Measurements from ENCODE around the gene SSH2.

SSH2 gene

GRCh38 chr17:29764748-29765147 is 165.3 kb downstream of the SSH2 start:
- in situ Hi-C loops (cut with HindIII; ENCODE audit: low pct_ligation_motif_present, low pct_unique_long_range_greater_than_20kb, low sequenced_read_pairs), result no loop called here

GRCh38 chr17:29764217-29764616 is 165.8 kb downstream of the SSH2 start:
- DNase-seq, result no peak
- in situ Hi-C loops (cut with HindIII; ENCODE audit: low pct_ligation_motif_present, low pct_unique_long_range_greater_than_20kb, low sequenced_read_pairs), result no loop called here

More at GRCh38 chr17:29764748-29765147, 165.3 kb downstream of the SSH2 start:
- no peak for DNase-seq

GRCh38 chr17:29763273-29763672 is 166.8 kb downstream of the SSH2 start:
- in situ Hi-C loops (cut with HindIII; ENCODE audit: low pct_ligation_motif_present, low pct_unique_long_range_greater_than_20kb, low sequenced_read_pairs), result no loop called here
- no peak for DNase-seq

GRCh38 chr17:29761040-29761761 is 168.8 kb downstream of the SSH2 start:
- in situ Hi-C loops (cut with HindIII; ENCODE audit: low pct_ligation_motif_present, low pct_unique_long_range_greater_than_20kb, low sequenced_read_pairs), result no loop called here
- peak; percentile 92 for DNase-seq

- in situ Hi-C loops (cut with HindIII; ENCODE audit: low pct_ligation_motif_present, low pct_unique_long_range_greater_than_20kb, low sequenced_read_pairs), result no loop called here
- peak; percentile 46 for DNase-seq
Observed at GRCh38 chr17:29760279-29761039, 169.6 kb downstream of the SSH2 start.

GRCh38 chr17:29758255-29758654 is 171.8 kb downstream of the SSH2 start:
- in situ Hi-C loops (cut with HindIII; ENCODE audit: low pct_ligation_motif_present, low pct_unique_long_range_greater_than_20kb, low sequenced_read_pairs), result no loop called here
- DNase-seq, result no peak

- DNase-seq, result no peak
- in situ Hi-C loops (cut with HindIII; ENCODE audit: low pct_ligation_motif_present, low pct_unique_long_range_greater_than_20kb, low sequenced_read_pairs), result no loop called here
Observed at GRCh38 chr17:29757788-29758187, 172.2 kb downstream of the SSH2 start.

- no peak for DNase-seq
- in situ Hi-C loops (cut with HindIII; ENCODE audit: low pct_ligation_motif_present, low pct_unique_long_range_greater_than_20kb, low sequenced_read_pairs), result no loop called here
Observed at GRCh38 chr17:29753845-29754439, 176.1 kb downstream of the SSH2 start.

- DNase-seq, result no peak
- in situ Hi-C loops (cut with HindIII; ENCODE audit: low pct_ligation_motif_present, low pct_unique_long_range_greater_than_20kb, low sequenced_read_pairs), result no loop called here
Observed at GRCh38 chr17:29749045-29749825, 180.8 kb downstream of the SSH2 start.

GRCh38 chr17:29748400-29748799 is 181.6 kb downstream of the SSH2 start:
- DNase-seq, result no peak
- in situ Hi-C loops (cut with HindIII; ENCODE audit: low pct_ligation_motif_present, low pct_unique_long_range_greater_than_20kb, low sequenced_read_pairs), result no loop called here

- in situ Hi-C loops (cut with HindIII; ENCODE audit: low pct_ligation_motif_present, low pct_unique_long_range_greater_than_20kb, low sequenced_read_pairs), result no loop called here
Observed at GRCh38 chr17:29747660-29748059, 182.4 kb downstream of the SSH2 start.

GRCh38 chr17:29746669-29747068 is 183.4 kb downstream of the SSH2 start:
- DNase-seq, result no peak
- in situ Hi-C loops (cut with HindIII; ENCODE audit: low pct_ligation_motif_present, low pct_unique_long_range_greater_than_20kb, low sequenced_read_pairs), result no loop called here

More at GRCh38 chr17:29747660-29748059, 182.4 kb downstream of the SSH2 start:
- no peak for DNase-seq

GRCh38 chr17:29744121-29744520 is 185.9 kb downstream of the SSH2 start:
- in situ Hi-C loops (cut with HindIII; ENCODE audit: low pct_ligation_motif_present, low pct_unique_long_range_greater_than_20kb, low sequenced_read_pairs), result no loop called here
- DNase-seq, result no peak

GRCh38 chr17:29742210-29742513 is 187.9 kb downstream of the SSH2 start:
- in situ Hi-C loops (cut with HindIII; ENCODE audit: low pct_ligation_motif_present, low pct_unique_long_range_greater_than_20kb, low sequenced_read_pairs), result no loop called here
- no peak for DNase-seq

GRCh38 chr17:29740017-29740416 is 190.0 kb downstream of the SSH2 start:
- DNase-seq, result peak; percentile 19
- in situ Hi-C loops (cut with HindIII; ENCODE audit: low pct_ligation_motif_present, low pct_unique_long_range_greater_than_20kb, low sequenced_read_pairs), result no loop called here

- in situ Hi-C loops (cut with HindIII; ENCODE audit: low pct_ligation_motif_present, low pct_unique_long_range_greater_than_20kb, low sequenced_read_pairs), result no loop called here
- no peak for DNase-seq
Observed at GRCh38 chr17:29734640-29735039, 195.4 kb downstream of the SSH2 start.

GRCh38 chr17:29733166-29733565 is 196.9 kb downstream of the SSH2 start:
- DNase-seq, result no peak
- in situ Hi-C loops (cut with HindIII; ENCODE audit: low pct_ligation_motif_present, low pct_unique_long_range_greater_than_20kb, low sequenced_read_pairs), result no loop called here

- DNase-seq, result peak; percentile 93
- in situ Hi-C loops (cut with HindIII; ENCODE audit: low pct_ligation_motif_present, low pct_unique_long_range_greater_than_20kb, low sequenced_read_pairs), result no loop called here
Observed at GRCh38 chr17:29732613-29733012, 197.4 kb downstream of the SSH2 start.

- in situ Hi-C loops (cut with HindIII; ENCODE audit: low pct_ligation_motif_present, low pct_unique_long_range_greater_than_20kb, low sequenced_read_pairs), result no loop called here
- DNase-seq, result no peak
Observed at GRCh38 chr17:29732209-29732608, 197.8 kb downstream of the SSH2 start.
